Calu3 (cell line): ENCODE measurements around the gene AEBP1. TPM values are rescaled to one million over a fixed set of nuclear protein-coding genes. Genes with fewer than 3 reads are reported as not detected.

Experiments used
- BruUV-seq: library from RNA; stranded (reverse); fragments of 400-500 nt; replicated peaks from 2 replicates; lab custom pipeline; 2021; lab: Mats Ljungman, UMichigan
- CTCF ChIA-PET: fragments of 300-600 bp; sonication (Branson Sonifier 250); formaldehyde crosslinking; loops from one replicate; lab custom pipeline; 2022; ENCODE audit warnings: antibody characterized with exemption; lab: Charles Lee
- DNase-seq: peaks from one replicate; pipeline ENCODE4 v3.0.0; 2022
- H3K27ac Mint-ChIP-seq: one replicate; pipeline ENCODE4 v1.8.0; 2022; ENCODE audit warnings: mixed read lengths; ENCODE audit not compliant: unreplicated experiment
- H3K27me3 Mint-ChIP-seq: one replicate; pipeline ENCODE4 v1.8.0; 2022; ENCODE audit warnings: mixed read lengths; ENCODE audit not compliant: unreplicated experiment
- H3K36me3 Mint-ChIP-seq: one replicate; pipeline ENCODE4 v1.8.0; 2022; ENCODE audit warnings: mild to moderate bottlenecking, moderate library complexity, mixed read lengths; ENCODE audit not compliant: insufficient read depth, unreplicated experiment
- H3K4me1 Mint-ChIP-seq: one replicate; pipeline ENCODE4 v1.8.0; 2022; ENCODE audit warnings: mild to moderate bottlenecking, low read depth, mixed read lengths; ENCODE audit not compliant: unreplicated experiment
- H3K4me3 Mint-ChIP-seq: one replicate; pipeline ENCODE4 v1.8.0; 2022; ENCODE audit warnings: mild to moderate bottlenecking, low read depth, moderate library complexity, mixed read lengths; ENCODE audit not compliant: unreplicated experiment
- H3K9me3 Mint-ChIP-seq: one replicate; pipeline ENCODE4 v1.8.0; 2022; ENCODE audit warnings: low read depth, mixed read lengths; ENCODE audit not compliant: unreplicated experiment
- CTCF ChIP-seq: fragments of 200-600 bp; IDR thresholded peaks from one replicate; pipeline ENCODE4 v1.8.0; 2022; ENCODE audit warnings: antibody characterized with exemption; ENCODE audit not compliant: unreplicated experiment
- intact Hi-C: fragments of 100-400 bp; cut with micrococcal nuclease; formaldehyde crosslinking; loops from one replicate; pipeline ENCODE4 v1.10.0; 2022; ENCODE audit not compliant: unreplicated experiment
- total RNA-seq: library from RNA; stranded (reverse); gene quantifications from 2 replicates; pipeline ENCODE4 v1.2.3, GENCODE V29; 2022

Gene AEBP1
- total RNA-seq, 1 experiment from 2014 or later = not detected

GRCh38 chr7:44071726-44072363, 32.3 kb upstream of the AEBP1 start:
- no peak for TF ChIP-seq CTCF
- Mint-ChIP-seq H3K36me3 (peaks cover 93% of the 10 kb centered on the region), H3K27ac (peak overlapping the region; percentile 70), H3K4me1 (peaks cover 40% of the 10 kb centered on the region), H3K27me3 (no peaks in the 10 kb centered on the region), H3K4me3 (peak overlapping the region; percentile 10), H3K9me3 (no peaks in the 10 kb centered on the region)
- CTCF ChIA-PET = interaction anchor here (0.6 to 1.3 kb wide), 7 partner anchors 9 to 169 kb away, joined by 3 to 4 read pairs (median 3); partner anchors contain the start of gene DBNL
- DNase-seq = no peak
- intact Hi-C loops = loop anchor here (1.0 kb wide), 1 partner anchor 124 kb away; no protein-coding TSS in a partner anchor
- no TSS peak for BruUV-seq

GRCh38 chr7:44072364-44073231, 31.5 kb upstream of the AEBP1 start:
- intact Hi-C loops = loop anchor here (1.0 kb wide), 1 partner anchor 124 kb away; no protein-coding TSS in a partner anchor
- Mint-ChIP-seq H3K36me3 (peaks cover 86% of the 10 kb centered on the region), H3K4me3 (peak overlapping the region; percentile 10), H3K4me1 (peaks cover 32% of the 10 kb centered on the region), H3K9me3 (no peaks in the 10 kb centered on the region), H3K27ac (peak overlapping the region; percentile 70), H3K27me3 (no peaks in the 10 kb centered on the region)
- CTCF ChIA-PET = interaction anchor here (0.6 to 1.3 kb wide), 8 partner anchors 10 to 168 kb away, joined by 3 to 4 read pairs (median 3); partner anchors contain the start of gene DBNL
- peak; percentile 96 for DNase-seq
- BruUV-seq = no TSS peak
- TF ChIP-seq CTCF = peak; percentile 97

GRCh38 chr7:44073664-44074348, 30.3 kb upstream of the AEBP1 start:
- peak overlapping the region; percentile 18 for H3K27ac Mint-ChIP-seq
- no TSS peak for BruUV-seq
- intact Hi-C loops = no loop called here

More at GRCh38 chr7:44073664-44074348, 30.3 kb upstream of the AEBP1 start:
- Mint-ChIP-seq H3K27me3 (no peaks in the 10 kb centered on the region), H3K4me1 (peaks cover 21% of the 10 kb centered on the region), H3K9me3 (no peaks in the 10 kb centered on the region), H3K4me3 (peak overlapping the region; percentile 29), H3K36me3 (peaks cover 79% of the 10 kb centered on the region)
- no peak for TF ChIP-seq CTCF
- CTCF ChIA-PET = no interaction called here
- peak; percentile 66 for DNase-seq
